Urothelium cell line (cell line): ENCODE data around the gene SDC4.

Experiments
- DNase-seq: peaks from one replicate; pipeline ENCODE4 v3.0.0; 2011; ENCODE audit warnings: low spot score, mixed read lengths
- FAIRE-seq: peaks from 2 replicates; lab custom pipeline; 2011; peaks lifted over from hg19 to GRCh38; lab: Jason Lieb, UNC

SDC4 gene

GRCh38 chr20:45301824-45302271 is 46.4 kb downstream of the SDC4 start:
- no peak for FAIRE-seq
- no peak for DNase-seq

- peak; percentile 61 for FAIRE-seq
- peak; percentile 57 for DNase-seq
These were observed 47.3 kb downstream of the SDC4 start for GRCh38 chr20:45300961-45301360.

- no peak for FAIRE-seq
These were observed 48.4 kb downstream of the SDC4 start for GRCh38 chr20:45299786-45300185.

GRCh38 chr20:45297786-45298497 is 50.3 kb downstream of the SDC4 start:
- DNase-seq (no peak), FAIRE-seq (no peak)

More at GRCh38 chr20:45299786-45300185, 48.4 kb downstream of the SDC4 start:
- DNase-seq, result no peak

GRCh38 chr20:45294659-45295058 is 53.6 kb downstream of the SDC4 start:
- no peak for FAIRE-seq
- no peak for DNase-seq

- DNase-seq (no peak), FAIRE-seq (no peak)
These were observed 54.2 kb downstream of the SDC4 start for GRCh38 chr20:45294003-45294368.

- no peak for FAIRE-seq
- DNase-seq, result peak; percentile 74
These were observed 54.9 kb downstream of the SDC4 start for GRCh38 chr20:45293041-45294002.

- DNase-seq (no peak), FAIRE-seq (no peak)
These were observed 55.9 kb downstream of the SDC4 start for GRCh38 chr20:45292343-45292742.

GRCh38 chr20:45291526-45291925 is 56.7 kb downstream of the SDC4 start:
- no peak for FAIRE-seq
- DNase-seq, result no peak

GRCh38 chr20:45290677-45291355 is 57.4 kb downstream of the SDC4 start:
- DNase-seq, result peak; percentile 92
- peak; percentile 5 for FAIRE-seq

GRCh38 chr20:45289942-45290676 is 58.1 kb downstream of the SDC4 start:
- no peak for FAIRE-seq
- no peak for DNase-seq

- FAIRE-seq (peak; percentile 37), DNase-seq (no peak)
These were observed 59.4 kb downstream of the SDC4 start for GRCh38 chr20:45288860-45289259.

- FAIRE-seq (no peak), DNase-seq (no peak)
These were observed 59.8 kb downstream of the SDC4 start for GRCh38 chr20:45288376-45288775.

- DNase-seq (no peak), FAIRE-seq (no peak)
These were observed 64.6 kb downstream of the SDC4 start for GRCh38 chr20:45283551-45284057.

- FAIRE-seq, result peak; percentile 95
These were observed 65.3 kb downstream of the SDC4 start for GRCh38 chr20:45282700-45283550.

GRCh38 chr20:45279992-45280391 is 68.2 kb downstream of the SDC4 start:
- FAIRE-seq (no peak), DNase-seq (no peak)

More at GRCh38 chr20:45282700-45283550, 65.3 kb downstream of the SDC4 start:
- DNase-seq, result no peak

- FAIRE-seq, result no peak
- no peak for DNase-seq
These were observed 72.9 kb downstream of the SDC4 start for GRCh38 chr20:45275338-45275737.
